ENCODE measurements around the gene RGL1.
A peak's percentile ranks its signal among the peaks of the same experiment; 100 is the strongest.

RGL1 gene

DNA sequence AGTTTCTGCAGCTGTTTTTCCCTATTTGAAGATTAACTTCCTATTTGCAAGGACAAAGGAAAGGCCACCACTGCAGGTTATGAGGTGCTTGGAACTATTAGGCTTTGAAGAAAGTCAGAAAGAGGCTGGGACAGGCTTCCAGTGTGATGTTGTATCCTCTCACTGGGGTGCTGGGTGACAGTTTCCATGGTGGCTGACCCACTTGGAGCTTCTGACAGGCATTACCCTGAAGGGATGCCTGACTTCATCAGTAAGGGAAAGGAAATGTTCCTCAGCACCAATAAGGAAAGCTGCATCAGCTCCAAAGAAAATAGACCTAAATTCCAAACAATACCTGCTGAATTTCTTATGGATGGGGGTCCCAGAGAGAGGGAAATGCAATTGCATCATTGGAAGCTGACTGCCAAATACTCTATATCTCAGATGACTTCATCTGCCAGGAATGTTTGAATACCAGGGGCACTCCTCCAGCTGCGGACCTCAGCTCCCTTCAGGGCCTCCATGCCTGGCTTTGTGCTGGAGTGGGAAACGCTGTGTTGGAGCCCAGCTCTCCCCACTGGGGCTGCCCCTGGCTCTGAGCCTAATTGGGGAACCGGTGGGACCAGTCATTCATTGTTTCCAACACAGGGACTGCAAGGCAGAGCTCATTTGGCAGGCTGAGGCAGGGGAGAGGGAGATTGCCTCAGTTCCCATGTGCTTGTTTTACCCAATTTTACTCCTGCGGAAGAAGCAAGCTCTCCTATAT, 76.6 kb downstream of the RGL1 start (continued):
- TF ChIP-seq, protein P1, sequence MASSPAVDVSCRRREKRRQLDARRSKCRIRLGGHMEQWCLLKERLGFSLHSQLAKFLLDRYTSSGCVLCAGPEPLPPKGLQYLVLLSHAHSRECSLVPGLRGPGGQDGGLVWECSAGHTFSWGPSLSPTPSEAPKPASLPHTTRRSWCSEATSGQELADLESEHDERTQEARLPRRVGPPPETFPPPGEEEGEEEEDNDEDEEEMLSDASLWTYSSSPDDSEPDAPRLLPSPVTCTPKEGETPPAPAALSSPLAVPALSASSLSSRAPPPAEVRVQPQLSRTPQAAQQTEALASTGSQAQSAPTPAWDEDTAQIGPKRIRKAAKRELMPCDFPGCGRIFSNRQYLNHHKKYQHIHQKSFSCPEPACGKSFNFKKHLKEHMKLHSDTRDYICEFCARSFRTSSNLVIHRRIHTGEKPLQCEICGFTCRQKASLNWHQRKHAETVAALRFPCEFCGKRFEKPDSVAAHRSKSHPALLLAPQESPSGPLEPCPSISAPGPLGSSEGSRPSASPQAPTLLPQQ (tag by site-specific recombination; IDR thresholded peaks at IDR 0.05): peak; percentile 92
- TF ChIP-seq SETDB1 (IDR thresholded peaks at IDR 0.05; ENCODE audit: insufficient read length, low read length): no peak
- TF ChIP-seq ZNF416 (tag by site-specific recombination; IDR thresholded peaks at IDR 0.05): no peak
- TF ChIP-seq, protein P2, sequence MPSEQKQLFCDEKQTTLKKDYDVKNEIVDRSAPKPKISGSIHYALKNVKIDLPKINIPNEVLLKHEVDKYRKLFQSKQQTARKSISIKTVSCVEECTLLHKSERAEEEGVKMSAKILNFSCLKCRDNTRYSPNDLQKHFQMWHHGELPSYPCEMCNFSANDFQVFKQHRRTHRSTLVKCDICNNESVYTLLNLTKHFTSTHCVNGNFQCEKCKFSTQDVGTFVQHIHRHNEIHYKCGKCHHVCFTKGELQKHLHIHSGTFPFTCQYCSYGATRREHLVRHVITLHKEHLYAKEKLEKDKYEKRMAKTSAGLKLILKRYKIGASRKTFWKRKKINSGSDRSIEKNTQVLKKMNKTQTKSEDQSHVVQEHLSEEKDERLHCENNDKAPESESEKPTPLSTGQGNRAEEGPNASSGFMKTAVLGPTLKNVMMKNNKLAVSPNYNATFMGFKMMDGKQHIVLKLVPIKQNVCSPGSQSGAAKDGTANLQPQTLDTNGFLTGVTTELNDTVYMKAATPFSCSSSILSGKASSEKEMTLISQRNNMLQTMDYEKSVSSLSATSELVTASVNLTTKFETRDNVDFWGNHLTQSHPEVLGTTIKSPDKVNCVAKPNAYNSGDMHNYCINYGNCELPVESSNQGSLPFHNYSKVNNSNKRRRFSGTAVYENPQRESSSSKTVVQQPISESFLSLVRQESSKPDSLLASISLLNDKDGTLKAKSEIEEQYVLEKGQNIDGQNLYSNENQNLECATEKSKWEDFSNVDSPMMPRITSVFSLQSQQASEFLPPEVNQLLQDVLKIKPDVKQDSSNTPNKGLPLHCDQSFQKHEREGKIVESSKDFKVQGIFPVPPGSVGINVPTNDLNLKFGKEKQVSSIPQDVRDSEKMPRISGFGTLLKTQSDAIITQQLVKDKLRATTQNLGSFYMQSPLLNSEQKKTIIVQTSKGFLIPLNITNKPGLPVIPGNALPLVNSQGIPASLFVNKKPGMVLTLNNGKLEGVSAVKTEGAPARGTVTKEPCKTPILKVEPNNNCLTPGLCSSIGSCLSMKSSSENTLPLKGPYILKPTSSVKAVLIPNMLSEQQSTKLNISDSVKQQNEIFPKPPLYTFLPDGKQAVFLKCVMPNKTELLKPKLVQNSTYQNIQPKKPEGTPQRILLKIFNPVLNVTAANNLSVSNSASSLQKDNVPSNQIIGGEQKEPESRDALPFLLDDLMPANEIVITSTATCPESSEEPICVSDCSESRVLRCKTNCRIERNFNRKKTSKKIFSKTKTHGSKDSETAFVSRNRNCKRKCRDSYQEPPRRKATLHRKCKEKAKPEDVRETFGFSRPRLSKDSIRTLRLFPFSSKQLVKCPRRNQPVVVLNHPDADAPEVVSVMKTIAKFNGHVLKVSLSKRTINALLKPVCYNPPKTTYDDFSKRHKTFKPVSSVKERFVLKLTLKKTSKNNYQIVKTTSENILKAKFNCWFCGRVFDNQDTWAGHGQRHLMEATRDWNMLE (tag by site-specific recombination; conservative IDR thresholded peaks at IDR 0.05; ENCODE audit: low read depth): 0 out of 2 replicates have a peak, but pooled peaks have one; percentile 31
- TF ChIP-seq ZNF202 (tag by site-specific recombination; IDR thresholded peaks at IDR 0.05; ENCODE audit: borderline replicate concordance): no peak
- TF ChIP-seq ZNF768 (tag by site-specific recombination; IDR thresholded peaks at IDR 0.05): no peak
- TF ChIP-seq ZNF596 (tag by site-specific recombination; IDR thresholded peaks at IDR 0.05): no peak
- TF ChIP-seq ZNF626 (tag by site-specific recombination; IDR thresholded peaks at IDR 0.05): no peak
- no peak for TF ChIP-seq ZNF560 (tag by site-specific recombination; IDR thresholded peaks at IDR 0.05; ENCODE audit: borderline replicate concordance)
- TF ChIP-seq ZNF629 (tag by site-specific recombination; IDR thresholded peaks at IDR 0.05): peak; percentile 74
- 0 out of 2 replicates have a peak, but pooled peaks have one; percentile 32 for TF ChIP-seq ZBTB48 (tag by site-specific recombination; IDR thresholded peaks at IDR 0.05)
- TF ChIP-seq, protein P3, sequence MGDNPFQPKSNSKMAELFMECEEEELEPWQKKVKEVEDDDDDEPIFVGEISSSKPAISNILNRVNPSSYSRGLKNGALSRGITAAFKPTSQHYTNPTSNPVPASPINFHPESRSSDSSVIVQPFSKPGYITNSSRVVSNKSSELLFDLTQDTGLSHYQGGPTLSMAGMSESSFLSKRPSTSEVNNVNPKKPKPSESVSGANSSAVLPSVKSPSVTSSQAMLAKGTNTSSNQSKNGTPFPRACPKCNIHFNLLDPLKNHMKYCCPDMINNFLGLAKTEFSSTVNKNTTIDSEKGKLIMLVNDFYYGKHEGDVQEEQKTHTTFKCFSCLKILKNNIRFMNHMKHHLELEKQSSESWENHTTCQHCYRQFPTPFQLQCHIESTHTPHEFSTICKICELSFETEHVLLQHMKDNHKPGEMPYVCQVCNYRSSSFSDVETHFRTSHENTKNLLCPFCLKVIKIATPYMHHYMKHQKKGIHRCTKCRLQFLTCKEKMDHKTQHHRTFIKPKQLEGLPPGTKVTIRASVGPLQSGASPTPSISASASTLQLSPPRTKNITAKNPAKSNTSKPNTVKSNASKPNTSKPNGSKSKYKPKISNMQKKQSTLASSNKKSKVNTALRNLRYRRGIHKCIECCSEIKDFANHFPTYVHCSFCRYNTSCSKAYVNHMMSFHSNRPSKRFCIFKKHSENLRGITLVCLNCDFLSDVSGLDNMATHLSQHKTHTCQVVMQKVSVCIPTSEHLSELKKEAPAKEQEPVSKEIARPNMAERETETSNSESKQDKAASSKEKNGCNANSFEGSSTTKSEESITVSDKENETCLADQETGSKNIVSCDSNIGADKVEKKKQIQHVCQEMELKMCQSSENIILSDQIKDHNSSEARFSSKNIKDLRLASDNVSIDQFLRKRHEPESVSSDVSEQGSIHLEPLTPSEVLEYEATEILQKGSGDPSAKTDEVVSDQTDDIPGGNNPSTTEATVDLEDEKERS (tag by site-specific recombination; IDR thresholded peaks at IDR 0.05): 0 out of 2 replicates have a peak, but pooled peaks have one; percentile 52
- TF ChIP-seq KLF10 (tag by site-specific recombination; IDR thresholded peaks at IDR 0.05): peak; percentile 66
- peak; percentile 16; the same call in 1 of the 2 replicates for TF ChIP-seq ZNF843 (tag by site-specific recombination; IDR thresholded peaks at IDR 0.05)
- TF ChIP-seq ZNF221 (tag by site-specific recombination; IDR thresholded peaks at IDR 0.05; ENCODE audit: borderline replicate concordance): no peak
- TF ChIP-seq, protein P4, sequence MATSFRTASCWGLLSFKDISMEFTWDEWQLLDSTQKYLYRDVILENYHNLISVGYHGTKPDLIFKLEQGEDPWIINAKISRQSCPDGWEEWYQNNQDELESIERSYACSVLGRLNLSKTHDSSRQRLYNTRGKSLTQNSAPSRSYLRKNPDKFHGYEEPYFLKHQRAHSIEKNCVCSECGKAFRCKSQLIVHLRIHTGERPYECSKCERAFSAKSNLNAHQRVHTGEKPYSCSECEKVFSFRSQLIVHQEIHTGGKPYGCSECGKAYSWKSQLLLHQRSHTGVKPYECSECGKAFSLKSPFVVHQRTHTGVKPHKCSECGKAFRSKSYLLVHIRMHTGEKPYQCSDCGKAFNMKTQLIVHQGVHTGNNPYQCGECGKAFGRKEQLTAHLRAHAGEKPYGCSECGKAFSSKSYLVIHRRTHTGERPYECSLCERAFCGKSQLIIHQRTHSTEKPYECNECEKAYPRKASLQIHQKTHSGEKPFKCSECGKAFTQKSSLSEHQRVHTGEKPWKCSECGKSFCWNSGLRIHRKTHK (tag by site-specific recombination; IDR thresholded peaks at IDR 0.05): no peak
- TF ChIP-seq ZIC2 (tag by site-specific recombination; IDR thresholded peaks at IDR 0.05): peak; percentile 47
- TF ChIP-seq, protein P5, sequence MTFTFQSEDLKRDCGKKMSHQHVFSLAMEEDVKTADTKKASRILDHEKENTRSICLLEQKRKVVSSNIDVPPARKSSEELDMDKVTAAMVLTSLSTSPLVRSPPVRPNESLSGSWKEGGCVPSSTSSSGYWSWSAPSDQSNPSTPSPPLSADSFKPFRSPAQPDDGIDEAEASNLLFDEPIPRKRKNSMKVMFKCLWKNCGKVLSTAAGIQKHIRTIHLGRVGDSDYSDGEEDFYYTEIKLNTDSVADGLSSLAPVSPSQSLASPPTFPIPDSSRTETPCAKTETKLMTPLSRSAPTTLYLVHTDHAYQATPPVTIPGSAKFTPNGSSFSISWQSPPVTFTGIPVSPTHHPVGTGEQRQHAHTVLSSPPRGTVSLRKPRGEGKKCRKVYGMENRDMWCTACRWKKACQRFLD (tag by site-specific recombination; IDR thresholded peaks at IDR 0.05): no peak
- peak; percentile 80; the same call in 1 of the 2 replicates for TF ChIP-seq ZXDB (tag by site-specific recombination; IDR thresholded peaks at IDR 0.05)
- TF ChIP-seq ZNF10 (tag by site-specific recombination; IDR thresholded peaks at IDR 0.05): no peak
- peak; percentile 47; the same call in 1 of the 2 replicates for TF ChIP-seq SP7 (tag by site-specific recombination; IDR thresholded peaks at IDR 0.05)
- no peak for TF ChIP-seq ZNF157 (tag by site-specific recombination; IDR thresholded peaks at IDR 0.05)
- TF ChIP-seq ZNF660 (tag by site-specific recombination; IDR thresholded peaks at IDR 0.05): peak; percentile 78
- no peak for TF ChIP-seq GFI1B (tag by site-specific recombination; IDR thresholded peaks at IDR 0.05)
